Astrocyte of the spinal cord (primary cell): ENCODE data around the gene MORN1.

ENCODE experiments used
- DNase-seq: peaks from one replicate; pipeline ENCODE4 v3.0.0; 2011; ENCODE audit warnings: low read depth, low spot score
- H3K4me3 ChIP-seq: 2 replicates; pipeline ENCODE4 v1.5.1; 2011; ENCODE audit warnings: low read depth, mild to moderate bottlenecking, low read length, moderate library complexity
- in situ Hi-C: cut with HindIII; loops from 2 replicates; pipeline ENCODE4 v1.10.0; 2017; ENCODE audit warnings: low sequenced_read_pairs
- TF ChIP-seq, protein P1 (sequence below): IDR thresholded peaks from 2 replicates; pipeline ENCODE4 v1.5.1; 2012; ENCODE audit warnings: low read depth, mild to moderate bottlenecking, low read length, inconsistent platforms

MORN1 gene

DNA sequence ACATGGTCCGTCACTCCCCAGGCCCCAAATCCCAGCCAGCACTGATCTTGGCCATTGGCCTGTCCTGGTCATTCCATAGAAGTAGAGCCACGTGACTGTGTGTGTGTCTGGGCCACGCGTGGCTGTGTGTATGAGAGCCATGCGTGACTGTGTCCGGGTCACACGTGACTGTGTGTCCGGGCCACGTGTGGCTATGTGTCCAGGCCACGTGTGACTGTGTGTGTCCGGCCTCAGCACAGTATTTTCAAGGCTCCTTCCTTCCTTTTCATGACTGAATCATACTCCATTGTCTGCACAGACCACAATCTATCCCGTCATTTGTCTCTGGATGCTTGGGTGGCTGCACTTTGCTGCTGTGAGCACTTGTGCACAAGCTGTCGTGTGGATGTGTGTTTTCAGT is 95.8 kb downstream of the MORN1 start:
- in situ Hi-C loops, result no loop called here
- no peak for DNase-seq
- TF ChIP-seq, protein P1, sequence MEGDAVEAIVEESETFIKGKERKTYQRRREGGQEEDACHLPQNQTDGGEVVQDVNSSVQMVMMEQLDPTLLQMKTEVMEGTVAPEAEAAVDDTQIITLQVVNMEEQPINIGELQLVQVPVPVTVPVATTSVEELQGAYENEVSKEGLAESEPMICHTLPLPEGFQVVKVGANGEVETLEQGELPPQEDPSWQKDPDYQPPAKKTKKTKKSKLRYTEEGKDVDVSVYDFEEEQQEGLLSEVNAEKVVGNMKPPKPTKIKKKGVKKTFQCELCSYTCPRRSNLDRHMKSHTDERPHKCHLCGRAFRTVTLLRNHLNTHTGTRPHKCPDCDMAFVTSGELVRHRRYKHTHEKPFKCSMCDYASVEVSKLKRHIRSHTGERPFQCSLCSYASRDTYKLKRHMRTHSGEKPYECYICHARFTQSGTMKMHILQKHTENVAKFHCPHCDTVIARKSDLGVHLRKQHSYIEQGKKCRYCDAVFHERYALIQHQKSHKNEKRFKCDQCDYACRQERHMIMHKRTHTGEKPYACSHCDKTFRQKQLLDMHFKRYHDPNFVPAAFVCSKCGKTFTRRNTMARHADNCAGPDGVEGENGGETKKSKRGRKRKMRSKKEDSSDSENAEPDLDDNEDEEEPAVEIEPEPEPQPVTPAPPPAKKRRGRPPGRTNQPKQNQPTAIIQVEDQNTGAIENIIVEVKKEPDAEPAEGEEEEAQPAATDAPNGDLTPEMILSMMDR, result no peak
- H3K4me3 ChIP-seq, result no peak overlapping the region

DNA sequence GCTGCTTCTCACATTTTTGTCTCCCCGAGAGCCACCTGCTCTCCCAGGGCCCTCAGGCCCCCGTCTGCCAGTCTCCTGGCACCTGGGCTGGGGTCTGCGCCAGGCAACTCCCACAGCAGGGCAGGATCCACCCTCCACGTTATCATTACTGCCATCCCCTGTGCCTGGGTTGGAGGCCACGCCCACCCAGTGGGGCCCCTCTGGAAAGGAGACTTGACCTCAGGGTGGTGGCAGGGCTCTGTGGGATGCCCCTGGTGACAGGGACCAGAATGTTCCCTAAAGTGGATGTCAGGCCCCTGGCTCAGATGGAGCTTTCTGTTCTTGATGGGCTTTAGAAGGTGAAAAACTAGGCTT is 96.7 kb downstream of the MORN1 start:
- TF ChIP-seq, protein P1, result no peak
- in situ Hi-C loops, result no loop called here
- DNase-seq, result no peak
- H3K4me3 ChIP-seq, result no peak overlapping the region

- in situ Hi-C loops, result no loop called here
- H3K4me3 ChIP-seq, result no peak overlapping the region
- TF ChIP-seq, protein P1, result no peak
- no peak for DNase-seq
Measured at GRCh38 chr1:2294033-2294724, 97.2 kb downstream of the MORN1 start.

DNA sequence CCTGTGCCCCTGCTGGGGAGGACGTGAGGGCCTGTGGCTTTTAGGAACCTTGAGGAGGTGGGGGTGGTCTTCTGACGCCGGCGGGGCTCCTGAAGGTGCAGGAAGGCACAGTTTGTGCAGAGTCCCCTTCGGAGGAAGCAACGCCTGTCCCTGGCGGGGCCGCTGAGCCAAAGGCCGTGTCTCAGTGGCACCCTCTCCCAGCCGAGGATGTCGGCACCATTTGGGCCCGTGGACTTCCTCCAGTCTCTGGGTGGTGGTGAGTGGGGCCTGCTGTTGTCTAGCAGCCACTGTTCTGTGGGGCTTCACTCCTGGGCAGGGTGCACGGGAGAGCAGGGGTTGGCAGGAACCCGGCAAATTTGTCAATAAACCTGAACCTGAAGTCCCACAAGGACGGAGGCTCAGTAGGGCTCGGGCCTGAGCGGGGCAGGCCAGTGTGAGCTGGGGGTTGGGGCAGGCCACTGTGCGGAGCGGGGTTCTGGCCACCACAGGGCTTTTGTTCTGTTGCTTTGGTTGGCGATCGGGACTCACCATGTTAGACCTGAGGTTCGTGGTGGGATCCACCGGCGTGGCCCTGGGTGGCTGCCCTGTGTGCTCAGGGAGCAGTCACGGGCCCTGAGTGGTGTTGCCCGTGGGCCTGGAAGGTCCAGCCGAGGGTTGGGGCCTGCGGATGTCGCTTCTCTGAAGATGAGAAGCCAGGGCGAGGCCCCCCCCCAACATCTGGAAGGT is 98.5 kb downstream of the MORN1 start:
- TF ChIP-seq, protein P1, result no peak
- no peak for DNase-seq
- in situ Hi-C loops, result no loop called here
- no peak overlapping the region for H3K4me3 ChIP-seq

- TF ChIP-seq, protein P1, result no peak
- in situ Hi-C loops, result no loop called here
- no peak for DNase-seq
- no peak overlapping the region for H3K4me3 ChIP-seq
Measured at GRCh38 chr1:2291577-2291976, 99.8 kb downstream of the MORN1 start.

DNA sequence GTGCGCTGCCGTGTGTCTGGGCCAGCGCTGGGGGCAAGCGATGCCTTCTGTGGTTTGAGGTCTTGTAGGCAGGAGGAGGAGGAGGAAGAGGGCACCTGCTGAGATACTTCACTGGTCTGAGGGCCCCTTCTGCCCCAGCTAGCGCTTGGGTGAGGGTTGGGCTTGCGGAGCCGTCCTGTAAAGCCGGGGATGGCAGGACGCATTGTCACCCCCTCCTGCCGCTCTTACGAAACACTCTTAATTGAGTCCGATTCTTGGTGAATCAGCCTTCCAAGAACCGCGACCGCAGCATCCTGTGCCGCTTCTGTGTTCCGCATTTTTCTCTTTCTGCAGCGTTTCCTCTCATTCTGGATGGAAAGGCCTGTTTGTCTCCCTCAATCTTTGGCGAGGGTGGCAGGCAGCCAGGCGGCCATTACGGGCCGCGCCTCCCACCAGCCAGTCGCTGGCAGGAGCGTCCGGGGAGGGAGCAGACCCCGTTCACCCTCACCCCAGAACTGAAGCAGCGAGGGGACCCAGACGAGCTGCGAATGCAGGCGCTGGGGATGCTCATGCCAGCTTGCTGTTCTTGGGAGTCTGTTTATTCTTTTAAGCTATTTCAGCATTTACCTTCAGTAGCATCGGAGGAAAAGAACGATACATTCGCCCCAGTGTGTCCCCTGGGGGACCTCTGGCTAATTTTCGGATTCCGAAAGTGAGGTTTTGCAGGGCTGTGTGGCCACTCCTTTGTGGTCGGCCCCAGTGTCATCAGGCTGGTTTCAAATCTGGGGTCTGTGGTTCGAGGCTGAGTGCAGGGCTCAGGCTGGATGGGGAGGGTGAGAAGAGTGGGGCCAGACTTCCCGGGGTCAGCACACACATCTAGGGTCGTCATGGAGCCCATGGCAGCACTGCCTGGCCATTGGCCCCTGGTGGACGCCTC is 100.5 kb downstream of the MORN1 start:
- TF ChIP-seq, protein P1, result no peak
- in situ Hi-C loops, result no loop called here
- peak; percentile 98 for DNase-seq
- H3K4me3 ChIP-seq, result peak overlapping the region; percentile 2
